GM19452 (cell line): Measurements from ENCODE around the gene B3GALT6.

Experiments used
- ATAC-seq: cut with Tn5 transposase; IDR thresholded peaks from one replicate; pipeline ENCODE4 v1.9.1; 2021; ENCODE audit not compliant: unreplicated experiment

The B3GALT6 gene

GRCh38 chr1:1200876-1201810 is 30.9 kb upstream of the B3GALT6 start:
- ATAC-seq: peak; percentile 49

GRCh38 chr1:1202831-1203560 is 29.0 kb upstream of the B3GALT6 start:
- no peak for ATAC-seq

- no peak for ATAC-seq
Measured at GRCh38 chr1:1203561-1204424, 28.2 kb upstream of the B3GALT6 start.

GRCh38 chr1:1204425-1204920 is 27.6 kb upstream of the B3GALT6 start:
- no peak for ATAC-seq

- no peak for ATAC-seq
Measured at GRCh38 chr1:1204998-1205768, 26.9 kb upstream of the B3GALT6 start.

GRCh38 chr1:1205769-1206375 is 26.2 kb upstream of the B3GALT6 start:
- ATAC-seq: no peak

GRCh38 chr1:1206376-1206965 is 25.6 kb upstream of the B3GALT6 start, which contains the start of gene TNFRSF18:
TNFRSF18 (minus strand) TSS chr1:1206592; CDS start chr1:1206571, 21 bp downstream.
- no peak for ATAC-seq

GRCh38 chr1:1206966-1207531 is 25.0 kb upstream of the B3GALT6 start:
- no peak for ATAC-seq

GRCh38 chr1:1207571-1207892 is 24.5 kb upstream of the B3GALT6 start:
- ATAC-seq: no peak

- ATAC-seq: no peak
Measured at GRCh38 chr1:1208713-1209433, 23.2 kb upstream of the B3GALT6 start.

- no peak for ATAC-seq
Measured at GRCh38 chr1:1210726-1211540, 21.1 kb upstream of the B3GALT6 start.

GRCh38 chr1:1211541-1212441 is 20.2 kb upstream of the B3GALT6 start:
- no peak for ATAC-seq

GRCh38 chr1:1212780-1213344 is 19.2 kb upstream of the B3GALT6 start:
- no peak for ATAC-seq

- ATAC-seq: no peak
Measured at GRCh38 chr1:1213345-1214265, 18.4 kb upstream of the B3GALT6 start, which contains the start of gene TNFRSF4. TNFRSF4 (minus strand) TSS chr1:1214153; CDS start chr1:1214127, 26 bp downstream.

GRCh38 chr1:1215080-1215676 is 16.9 kb upstream of the B3GALT6 start:
- ATAC-seq: no peak
